Peyer's patch (tissue), 4 donors: ENCODE measurements around the gene CLN6. TPM values are rescaled to one million over a fixed set of nuclear protein-coding genes. Genes with fewer than 3 reads are reported as not detected.

ENCODE experiments used
- DNase-seq, 3 donors: peaks; one replicate each; pipeline ENCODE4 v3.0.0-alpha.2; 2017 to 2019
- H3K27ac ChIP-seq, 4 donors: fragments of 200-600 bp; sonication (generic); one replicate each; pipeline ENCODE4 v1.5.1; 2016 to 2019
- H3K27me3 ChIP-seq, 2 donors: fragments of 200-600 bp; sonication (generic); one replicate each; pipeline ENCODE4 v1.5.1; 2019
- H3K36me3 ChIP-seq, 3 donors: fragments of 200-600 bp; sonication (generic); one replicate each; pipeline ENCODE4 v1.5.1; 2016 to 2019
- H3K4me1 ChIP-seq, 4 donors: fragments of 200-600 bp; sonication (generic); one replicate each; pipeline ENCODE4 v1.5.1; 2016 to 2019
- H3K4me3 ChIP-seq, 4 donors: fragments of 200-600 bp; sonication (generic); 1 replicate in 3 of 4; 2 replicates in 1 of 4; pipeline ENCODE4 v1.5.1; 2016 to 2019; ENCODE audit warnings: mild to moderate bottlenecking in 1 of 4
- H3K9me3 ChIP-seq, 4 donors: fragments of 200-600 bp; sonication (generic); one replicate each; pipeline ENCODE4 v1.5.1; 2016 to 2019; ENCODE audit warnings: mild to moderate bottlenecking in 1 of 4
- CTCF ChIP-seq, 6 experiments: fragments of 450-650 bp in 4 of 6; fragments of 200-600 bp in 2 of 6; sonication (generic) in 1 of 6; IDR thresholded peaks; one replicate each; pipeline ENCODE4 v1.5.1; 2017 to 2019; ENCODE audit warnings: antibody characterized with exemption in 6 of 6, mild to moderate bottlenecking in 3 of 6, moderate library complexity in 1 of 6
- POLR2A ChIP-seq, 2 donors: fragments of 450-650 bp; IDR thresholded peaks; one replicate each; pipeline ENCODE4 v1.5.1; 2017; ENCODE audit warnings: antibody characterized with exemption in 2 of 2, mild to moderate bottlenecking in 2 of 2, moderate library complexity in 2 of 2
- total RNA-seq, 4 donors: library from RNA; depleted of rRNA; stranded (reverse); fragments of >200 nt; gene quantifications; one replicate each; pipeline ENCODE4 v1.1.0, GENCODE V29; 2016

CLN6 gene
- total RNA-seq, 4 donors from 2014 or later: 19.0 to 38.0 (median 23.0) TPM

- peaks cover 0 to 9% (median 0%) of the 10 kb centered on the region in 4 donors for H3K4me1 ChIP-seq
- no peak for DNase-seq
- peaks cover 0 to 57% (median 0%) of the 10 kb centered on the region in 3 donors for H3K36me3 ChIP-seq
- H3K27ac ChIP-seq: peak overlapping the region in 1 of 4 donors; percentile 57
- no peaks in the 10 kb centered on the region for H3K9me3 ChIP-seq
- no peaks in the 10 kb centered on the region for H3K27me3 ChIP-seq
- TF ChIP-seq POLR2A (IDR thresholded peaks at IDR 0.05) (no peak), CTCF (IDR thresholded peaks at IDR 0.05) (no peak)
- no peak overlapping the region for H3K4me3 ChIP-seq
These were observed 40.9 kb downstream of the CLN6 start for GRCh38 chr15:68188647-68189046.

- Histone ChIP-seq H3K4me3 (peak overlapping the region in 1 of 4 donors; percentile 4), H3K9me3 (no peaks in the 10 kb centered on the region), H3K36me3 (peaks cover 0 to 59% (median 0%) of the 10 kb centered on the region in 3 donors), H3K4me1 (peaks cover 0 to 9% (median 0%) of the 10 kb centered on the region in 4 donors), H3K27me3 (no peaks in the 10 kb centered on the region), H3K27ac (peak overlapping the region in 3 of 4 donors; percentile 26 to 59 (median 57))
- TF ChIP-seq CTCF (IDR thresholded peaks at IDR 0.05) (no peak), POLR2A (IDR thresholded peaks at IDR 0.05) (no peak)
- DNase-seq: peak in 1 of 3 donors; percentile 49
These were observed 42.0 kb downstream of the CLN6 start for GRCh38 chr15:68187559-68187958.

GRCh38 chr15:68186671-68187397 lies 42.7 kb downstream of the CLN6 start:
- Histone ChIP-seq H3K9me3 (no peaks in the 10 kb centered on the region), H3K36me3 (peaks cover 0 to 54% (median 0%) of the 10 kb centered on the region in 3 donors), H3K27me3 (no peaks in the 10 kb centered on the region), H3K4me1 (peaks cover 0 to 9% (median 0%) of the 10 kb centered on the region in 4 donors), H3K4me3 (no peak overlapping the region), H3K27ac (peak overlapping the region in 1 of 4 donors; percentile 57)
- no peak for DNase-seq
- no peak for TF ChIP-seq POLR2A (IDR thresholded peaks at IDR 0.05)
- no peak for TF ChIP-seq CTCF (IDR thresholded peaks at IDR 0.05)

- peaks cover 0 to 65% (median 0%) of the 10 kb centered on the region in 3 donors for H3K36me3 ChIP-seq
- H3K27ac ChIP-seq: no peak overlapping the region
- peaks cover 0 to 9% (median 0%) of the 10 kb centered on the region in 4 donors for H3K4me1 ChIP-seq
- TF ChIP-seq CTCF (IDR thresholded peaks at IDR 0.05) (no peak), POLR2A (IDR thresholded peaks at IDR 0.05) (no peak)
- H3K4me3 ChIP-seq: no peak overlapping the region
- H3K27me3 ChIP-seq: no peaks in the 10 kb centered on the region
- no peak for DNase-seq
- H3K9me3 ChIP-seq: no peaks in the 10 kb centered on the region
These were observed 44.7 kb downstream of the CLN6 start for GRCh38 chr15:68184616-68185480.

- TF ChIP-seq POLR2A (IDR thresholded peaks at IDR 0.05): no peak
- no peak for TF ChIP-seq CTCF (IDR thresholded peaks at IDR 0.05)
- no peak for DNase-seq
- Histone ChIP-seq H3K9me3 (no peaks in the 10 kb centered on the region), H3K27me3 (no peaks in the 10 kb centered on the region), H3K4me3 (no peak overlapping the region), H3K36me3 (peaks cover 0 to 66% (median 0%) of the 10 kb centered on the region in 3 donors), H3K27ac (no peak overlapping the region), H3K4me1 (peaks cover 0 to 9% (median 0%) of the 10 kb centered on the region in 4 donors)
These were observed 45.8 kb downstream of the CLN6 start for GRCh38 chr15:68183616-68184315.
